Psoas muscle (tissue), 8 donors: ENCODE results near the gene CHIA. TPM values are rescaled to one million over a fixed set of nuclear protein-coding genes. Genes with fewer than 3 reads are reported as not detected.

Source experiments
- ATAC-seq, 4 donors: fragments of 200-7000 bp; cut with Tn5 transposase; one replicate each; pipeline ENCODE4 v1.9.1; 2020; ENCODE audit warnings: moderate library complexity in 3 of 4, mild to moderate bottlenecking in 2 of 4
- DNase-seq, 2 donors: peaks; one replicate each; pipeline ENCODE4 v3.0.0-alpha.2; 2020
- H3K27ac ChIP-seq: fragments of 200-600 bp; one replicate; pipeline ENCODE4 v1.8.0; 2022
- H3K27me3 ChIP-seq, 3 donors: fragments of 200-600 bp in 1 of 3; one replicate each; pipeline versions ENCODE4 v1.6.1 to v1.8.0; 2013 to 2022; ENCODE audit warnings: low read length in 2 of 3, mild to moderate bottlenecking in 2 of 3, moderate library complexity in 1 of 3; ENCODE audit not compliant: insufficient read depth in 3 of 3
- H3K36me3 ChIP-seq, 2 donors: fragments of 200-600 bp in 1 of 2; one replicate each; pipeline versions ENCODE4 v1.6.1 to v1.8.0; 2013 to 2022; ENCODE audit warnings: low read depth in 1 of 2, mild to moderate bottlenecking in 1 of 2, moderate library complexity in 1 of 2; ENCODE audit not compliant: insufficient read depth in 1 of 2
- H3K4me1 ChIP-seq: fragments of 200-600 bp; one replicate; pipeline ENCODE4 v1.8.0; 2022
- H3K4me3 ChIP-seq: fragments of 200-600 bp; one replicate; pipeline ENCODE4 v1.8.0; 2022; ENCODE audit warnings: mild to moderate bottlenecking
- H3K9me3 ChIP-seq: fragments of 200-600 bp; one replicate; pipeline ENCODE4 v1.8.0; 2022
- WGBS, 3 donors: extraction: QIAGEN DNeasy Blood & Tissue Kit; methylation state at CpG; one replicate each; pipeline versions ENCODE4 v1.1.6 to v1.1.7; 2013; 5-methylcytosine and 5-hydroxymethylcytosine counted together
- intact Hi-C, 2 donors: fragments of 100-400 bp; cut with DNase I; formaldehyde crosslinking; loops; one replicate each; pipeline versions ENCODE4 v1.11.0 to v1.14.2; 2022
- long read RNA-seq, 2 donors: library from polyadenylated mRNA; unstranded; transcript quantifications; one replicate each; pipeline ENCODE4 v2.0.0, GENCODE V29; 2021
- polyA plus RNA-seq, 3 donors: library from polyadenylated mRNA; stranded (reverse); fragments of 200-250 nt; gene quantifications; one replicate each; pipeline ENCODE4 v1.2.3, GENCODE V29; 2013
- total RNA-seq, 4 donors: library from RNA; stranded (reverse); fragmentation: NEBNext Ultra II Directional in 2 of 4; extraction: Animal tissue kit (Norgen Biotek cat#: 25700) in 2 of 4; gene quantifications; one replicate each; pipeline versions ENCODE4 v1.2.1 to v1.2.4, GENCODE V29; 2021 to 2023
- TF ChIP-seq, protein P1 (sequence below): fragments of 200-600 bp; IDR thresholded peaks from one replicate; pipeline ENCODE4 v1.8.0; 2022; ENCODE audit warnings: antibody characterized with exemption
- donor health status: healthy with polysubstance abuse.
- donor health status: DM: no; HTN: no; CAD: no; lungs with moderate emphysema.
- donor health status: Bipolar disorder and iron deficiency.
- donor health status: healthy.
- donor health status: DM: yes; HTN: yes; CAD: no.
- donor health status: DM: no; HTN: no; CAD: no.
- donor health status: DM: no; HTN: no; CAD: no.
- donor health status: DM: yes; HTN: yes; CAD: no.

Gene CHIA
- not detected for total RNA-seq
- polyA plus RNA-seq = under 1 TPM in 2 of 3 donors, not detected in 1; 0.04 to 0.27 TPM
- long read RNA-seq, donor 1 = 0 reads
- long read RNA-seq, donor 2 = 0 reads

- no peaks in the 10 kb centered on the region for H3K27me3 ChIP-seq
- H3K4me1 ChIP-seq = no peaks in the 10 kb centered on the region
- intact Hi-C loops = no loop called here
- DNase-seq = no peak
- H3K4me3 ChIP-seq = no peak within 1 kb of the TSS
- H3K9me3 ChIP-seq = no peaks in the 10 kb centered on the region
- TF ChIP-seq, protein P1, sequence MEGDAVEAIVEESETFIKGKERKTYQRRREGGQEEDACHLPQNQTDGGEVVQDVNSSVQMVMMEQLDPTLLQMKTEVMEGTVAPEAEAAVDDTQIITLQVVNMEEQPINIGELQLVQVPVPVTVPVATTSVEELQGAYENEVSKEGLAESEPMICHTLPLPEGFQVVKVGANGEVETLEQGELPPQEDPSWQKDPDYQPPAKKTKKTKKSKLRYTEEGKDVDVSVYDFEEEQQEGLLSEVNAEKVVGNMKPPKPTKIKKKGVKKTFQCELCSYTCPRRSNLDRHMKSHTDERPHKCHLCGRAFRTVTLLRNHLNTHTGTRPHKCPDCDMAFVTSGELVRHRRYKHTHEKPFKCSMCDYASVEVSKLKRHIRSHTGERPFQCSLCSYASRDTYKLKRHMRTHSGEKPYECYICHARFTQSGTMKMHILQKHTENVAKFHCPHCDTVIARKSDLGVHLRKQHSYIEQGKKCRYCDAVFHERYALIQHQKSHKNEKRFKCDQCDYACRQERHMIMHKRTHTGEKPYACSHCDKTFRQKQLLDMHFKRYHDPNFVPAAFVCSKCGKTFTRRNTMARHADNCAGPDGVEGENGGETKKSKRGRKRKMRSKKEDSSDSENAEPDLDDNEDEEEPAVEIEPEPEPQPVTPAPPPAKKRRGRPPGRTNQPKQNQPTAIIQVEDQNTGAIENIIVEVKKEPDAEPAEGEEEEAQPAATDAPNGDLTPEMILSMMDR = no peak
- H3K36me3 ChIP-seq = no peaks in the 10 kb centered on the region
- H3K27ac ChIP-seq = no peak within 1 kb of the TSS
- no peak for ATAC-seq
- 24 to 30% (median 28%) methylated on average over 7 of the region's 7 CpGs for WGBS, 3 donors
These were observed at the start of gene CHIA for GRCh38 chr1:111290630-111291029. TSS of gene CHIA (plus strand) at chr1:111290851. CDS start at chr1:111310468, 19,617 bp downstream.

GRCh38 chr1:111241797-111242196 lies 48.9 kb upstream of the CHIA start:
- intact Hi-C loops = no loop called here
- ATAC-seq (no peak), DNase-seq (no peak)
- TF ChIP-seq, protein P1 = no peak
- Histone ChIP-seq H3K4me1 (no peaks in the 10 kb centered on the region), H3K4me3 (no peak overlapping the region), H3K27ac (no peak overlapping the region), H3K36me3 (no peaks in the 10 kb centered on the region), H3K27me3 (no peaks in the 10 kb centered on the region), H3K9me3 (no peaks in the 10 kb centered on the region)
- 74 to 95% (median 83%) methylated on average over 2 of the region's 2 CpGs for WGBS, 3 donors

GRCh38 chr1:111242805-111243523 lies 47.7 kb upstream of the CHIA start:
- no peaks in the 10 kb centered on the region for H3K9me3 ChIP-seq
- H3K36me3 ChIP-seq = no peaks in the 10 kb centered on the region
- no peak overlapping the region for H3K27ac ChIP-seq
- H3K4me3 ChIP-seq = no peak overlapping the region
- no peaks in the 10 kb centered on the region for H3K27me3 ChIP-seq
- intact Hi-C loops = no loop called here
- TF ChIP-seq, protein P1 = no peak
- WGBS, 3 donors = 50 to 55% (median 52%) methylated on average over 4 of the region's 4 CpGs
- ATAC-seq (no peak), DNase-seq (no peak)
- no peaks in the 10 kb centered on the region for H3K4me1 ChIP-seq

- intact Hi-C loops = no loop called here
- no peak overlapping the region for H3K4me3 ChIP-seq
- H3K27me3 ChIP-seq = no peaks in the 10 kb centered on the region
- 53 to 76% (median 57%) methylated on average over 5 of the region's 5 CpGs for WGBS, 3 donors
- ATAC-seq (no peak), DNase-seq (no peak)
- TF ChIP-seq, protein P1 = no peak
- H3K36me3 ChIP-seq = no peaks in the 10 kb centered on the region
- H3K4me1 ChIP-seq = no peaks in the 10 kb centered on the region
- H3K9me3 ChIP-seq = no peaks in the 10 kb centered on the region
- H3K27ac ChIP-seq = no peak overlapping the region
These were observed 43.4 kb upstream of the CHIA start for GRCh38 chr1:111247125-111247838.
